Thyroid gland (tissue), 4 donors: ENCODE results near the gene ALKAL2.

Experiments used
- CTCF ChIP-seq, 6 experiments: fragments of 200-600 bp in 3 of 6; fragments of 450-650 bp in 3 of 6; sonication (generic) in 3 of 6; IDR thresholded peaks; one replicate each; pipeline ENCODE4 v1.5.1; 2016 to 2019; ENCODE audit warnings: antibody characterized with exemption in 6 of 6, mild to moderate bottlenecking in 2 of 6, inconsistent platforms in 1 of 6, moderate library complexity in 1 of 6
- POLR2A ChIP-seq, 2 donors: fragments of 450-650 bp; IDR thresholded peaks; one replicate each; pipeline ENCODE4 v1.6.1; 2017; ENCODE audit warnings: antibody characterized with exemption in 2 of 2, mild to moderate bottlenecking in 2 of 2, moderate library complexity in 1 of 2

DNA sequence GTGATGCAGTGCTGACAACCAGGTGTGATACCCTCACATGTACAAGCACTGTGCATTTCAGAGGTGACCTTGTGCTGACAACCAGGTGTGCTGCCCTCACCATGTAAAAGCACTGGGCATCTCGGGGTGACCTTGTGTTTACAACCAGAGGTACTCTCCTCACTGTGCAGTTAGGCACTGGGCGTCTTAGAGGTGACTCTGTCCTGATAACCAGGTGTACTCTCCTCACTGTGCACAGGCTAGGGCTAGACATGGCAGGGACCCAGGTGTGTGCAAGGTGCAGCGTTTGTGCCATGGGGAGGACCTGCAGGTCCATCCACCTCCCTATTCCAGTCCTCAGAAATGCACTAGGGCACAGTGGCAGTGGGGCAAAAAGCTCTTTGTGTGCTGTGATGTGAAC, 8.5 kb upstream of the ALKAL2 start:
- TF ChIP-seq CTCF (IDR thresholded peaks at IDR 0.05) (no peak), POLR2A (IDR thresholded peaks at IDR 0.05) (no peak)
